DOHH2 (cell line): ENCODE measurements around the gene HHLA2.

Experiments used
- CTCF ChIP-seq: fragments of 200-600 bp; sonication (generic); IDR thresholded peaks from one replicate; pipeline ENCODE4 v1.5.1; 2014; ENCODE audit warnings: antibody characterized with exemption, mild to moderate bottlenecking, low read depth, low read length; ENCODE audit not compliant: poor library complexity, severe bottlenecking
- EZH2phosphoT487 ChIP-seq: fragments of 200-600 bp; sonication (generic); IDR thresholded peaks from 2 replicates; pipeline ENCODE4 v1.6.1; 2017; ENCODE audit warnings: borderline replicate concordance, mild to moderate bottlenecking, antibody characterized with exemption, low read length, moderate library complexity, mixed read lengths

- TF ChIP-seq CTCF (no peak), EZH2phosphoT487 (no peak)
These were observed 24.5 kb downstream of the HHLA2 start for GRCh38 chr3:108320746-108321350.
